Erythroblast (primary cell): ENCODE results near the gene NUP93.

Experiments
- GATA1 ChIP-seq: IDR thresholded peaks from 2 replicates; pipeline ENCODE4 v1.6.1; 2011; ENCODE audit warnings: low read depth, mild to moderate bottlenecking, control low read depth, low read length, moderate library complexity
- POLR2A ChIP-seq: IDR thresholded peaks from 2 replicates; pipeline ENCODE4 v1.6.1; 2011; ENCODE audit warnings: mild to moderate bottlenecking, low read length

DNA sequence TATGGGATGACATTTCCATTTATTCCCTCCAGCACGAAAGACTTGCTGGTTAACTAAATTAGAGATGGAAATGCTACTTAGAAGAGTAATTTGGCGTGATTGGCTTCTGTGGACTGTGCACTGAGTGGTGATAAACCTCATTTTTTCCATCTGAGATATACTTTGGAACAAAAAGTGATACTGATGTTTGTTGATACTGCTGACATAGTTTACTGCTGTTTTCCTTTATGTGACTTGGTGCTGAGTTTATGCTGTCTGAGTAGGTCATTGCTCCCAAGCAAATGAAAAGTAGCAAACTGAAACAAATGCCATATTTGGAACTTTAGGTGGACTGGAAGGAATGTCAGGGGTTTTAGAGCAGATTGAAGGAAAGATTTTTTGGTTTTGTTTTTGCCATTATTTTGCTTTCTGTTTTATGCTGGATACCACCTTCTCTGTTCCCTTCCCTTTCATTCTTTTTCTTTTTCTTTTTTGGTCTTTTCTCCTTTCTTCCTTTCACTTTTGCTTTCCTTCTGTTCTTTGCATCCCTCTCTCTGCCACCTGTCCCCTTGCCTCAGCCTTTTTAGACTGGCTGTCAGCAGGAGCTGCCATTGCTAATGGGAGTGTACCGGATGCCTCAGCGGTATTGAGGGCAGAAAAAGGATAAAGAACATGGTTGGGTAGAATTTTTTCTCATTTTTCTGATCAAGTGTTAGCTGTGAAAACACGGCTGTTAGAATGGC lies 41.8 kb downstream of the NUP93 start:
- TF ChIP-seq POLR2A (no peak), GATA1 (no peak)
